Measurements from ENCODE around the gene CHST7. TPM values are rescaled to one million over a fixed set of nuclear protein-coding genes. Genes with fewer than 3 reads are reported as not detected.
"Not testable (repeated sequence)": the region's sequence is repeated elsewhere in the genome, so short reads cannot be mapped to it uniquely, and the experiment has no call there.

CHST7 gene, protein sequence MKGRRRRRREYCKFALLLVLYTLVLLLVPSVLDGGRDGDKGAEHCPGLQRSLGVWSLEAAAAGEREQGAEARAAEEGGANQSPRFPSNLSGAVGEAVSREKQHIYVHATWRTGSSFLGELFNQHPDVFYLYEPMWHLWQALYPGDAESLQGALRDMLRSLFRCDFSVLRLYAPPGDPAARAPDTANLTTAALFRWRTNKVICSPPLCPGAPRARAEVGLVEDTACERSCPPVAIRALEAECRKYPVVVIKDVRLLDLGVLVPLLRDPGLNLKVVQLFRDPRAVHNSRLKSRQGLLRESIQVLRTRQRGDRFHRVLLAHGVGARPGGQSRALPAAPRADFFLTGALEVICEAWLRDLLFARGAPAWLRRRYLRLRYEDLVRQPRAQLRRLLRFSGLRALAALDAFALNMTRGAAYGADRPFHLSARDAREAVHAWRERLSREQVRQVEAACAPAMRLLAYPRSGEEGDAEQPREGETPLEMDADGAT
- 10 to 100 TPM; 16.1 to 17.8 (median 17.0) TPM for total RNA-seq (2021; fragmentation: NEBNext Ultra II Directional; extraction: Animal tissue kit (Norgen Biotek cat#: 25700))
- long read RNA-seq, transcript CHST7-201 (2 exons, 2,289 nt) = major isoform, 14 of 15 reads
- long read RNA-seq, partial matches to known transcripts = 1 of 15 reads
- long read RNA-seq, other reads (novel, unspliced or antisense) = 0 of 15 reads

DNA sequence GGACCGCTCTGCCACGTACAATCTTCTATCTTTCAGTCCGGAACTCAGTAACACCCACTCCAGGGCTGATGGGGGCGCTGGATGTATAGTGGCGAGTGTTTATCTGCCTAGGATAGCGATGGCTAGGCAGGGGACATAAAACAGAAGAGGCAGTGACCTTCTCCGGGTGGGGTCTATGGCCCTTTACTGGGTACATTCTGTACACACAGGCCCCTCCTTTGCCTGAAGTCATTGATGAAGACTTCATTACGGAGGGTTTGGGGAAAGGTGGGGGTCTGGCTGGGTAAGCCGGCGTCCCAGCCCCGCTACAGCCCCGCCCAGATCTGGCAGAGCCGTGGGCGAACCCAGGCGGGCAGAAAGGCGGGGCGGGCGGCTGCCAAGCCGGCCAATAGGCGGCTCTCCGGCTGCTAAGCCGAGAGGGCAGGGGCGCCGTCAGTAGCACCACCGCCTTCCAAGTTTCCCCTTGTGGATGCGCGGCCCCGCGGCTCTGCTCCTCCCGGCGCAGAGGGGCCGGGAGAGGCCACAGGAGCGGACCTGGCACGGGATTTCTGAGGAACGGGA, at the start of gene CHST7:
Gene CHST7 (plus strand): TSS at position 435 of the 561 bp plus-strand sequence. CDS start 167 bp downstream, outside the sequence.
- H3K9me3 Mint-ChIP-seq = no peaks in the 10 kb centered on the region
- H3K36me3 Mint-ChIP-seq (ENCODE audit: low read depth) = peaks cover 6% of the 10 kb centered on the region; the same call in 1 of the 2 replicates
- TF ChIP-seq, protein P1, sequence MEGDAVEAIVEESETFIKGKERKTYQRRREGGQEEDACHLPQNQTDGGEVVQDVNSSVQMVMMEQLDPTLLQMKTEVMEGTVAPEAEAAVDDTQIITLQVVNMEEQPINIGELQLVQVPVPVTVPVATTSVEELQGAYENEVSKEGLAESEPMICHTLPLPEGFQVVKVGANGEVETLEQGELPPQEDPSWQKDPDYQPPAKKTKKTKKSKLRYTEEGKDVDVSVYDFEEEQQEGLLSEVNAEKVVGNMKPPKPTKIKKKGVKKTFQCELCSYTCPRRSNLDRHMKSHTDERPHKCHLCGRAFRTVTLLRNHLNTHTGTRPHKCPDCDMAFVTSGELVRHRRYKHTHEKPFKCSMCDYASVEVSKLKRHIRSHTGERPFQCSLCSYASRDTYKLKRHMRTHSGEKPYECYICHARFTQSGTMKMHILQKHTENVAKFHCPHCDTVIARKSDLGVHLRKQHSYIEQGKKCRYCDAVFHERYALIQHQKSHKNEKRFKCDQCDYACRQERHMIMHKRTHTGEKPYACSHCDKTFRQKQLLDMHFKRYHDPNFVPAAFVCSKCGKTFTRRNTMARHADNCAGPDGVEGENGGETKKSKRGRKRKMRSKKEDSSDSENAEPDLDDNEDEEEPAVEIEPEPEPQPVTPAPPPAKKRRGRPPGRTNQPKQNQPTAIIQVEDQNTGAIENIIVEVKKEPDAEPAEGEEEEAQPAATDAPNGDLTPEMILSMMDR (IDR thresholded peaks at IDR 0.05) = peak; percentile 20; the same call in 1 of the 2 replicates
- peak within 1 kb of the TSS; percentile 48 for H3K27ac Mint-ChIP-seq
- DNase-seq = peak; percentile 35
- H3K4me1 Mint-ChIP-seq (ENCODE audit: low read depth) = peaks cover 30% of the 10 kb centered on the region
- H3K27me3 Mint-ChIP-seq (ENCODE audit: insufficient read depth) = no peaks in the 10 kb centered on the region
- H3K4me3 Mint-ChIP-seq = peak within 1 kb of the TSS; percentile 82

DNA sequence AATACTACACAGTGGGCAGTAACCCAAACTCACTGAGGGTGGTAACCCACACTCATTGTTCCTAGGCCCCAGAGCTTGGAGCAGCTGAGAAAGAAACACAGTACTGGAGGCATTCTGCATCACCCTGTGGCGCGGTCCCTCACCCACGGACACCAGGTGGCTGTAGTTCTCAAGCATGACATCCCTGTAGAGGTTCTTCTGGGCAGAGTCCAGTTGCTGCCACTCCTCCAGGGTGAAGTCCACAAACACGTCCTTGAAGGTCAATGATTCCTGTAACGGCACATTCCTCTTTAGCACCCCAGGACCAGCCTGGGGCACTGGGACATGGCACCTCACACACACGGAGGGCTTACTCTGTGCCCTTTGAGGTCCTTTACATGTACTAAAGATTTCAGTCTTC, 44.9 kb upstream of the CHST7 start:
- not testable (repeated sequence) for H3K36me3 Mint-ChIP-seq (ENCODE audit: low read depth); H3K9me3 Mint-ChIP-seq; H3K4me3 Mint-ChIP-seq; DNase-seq; H3K27ac Mint-ChIP-seq; H3K27me3 Mint-ChIP-seq (ENCODE audit: insufficient read depth); H3K4me1 Mint-ChIP-seq (ENCODE audit: low read depth)

DNA sequence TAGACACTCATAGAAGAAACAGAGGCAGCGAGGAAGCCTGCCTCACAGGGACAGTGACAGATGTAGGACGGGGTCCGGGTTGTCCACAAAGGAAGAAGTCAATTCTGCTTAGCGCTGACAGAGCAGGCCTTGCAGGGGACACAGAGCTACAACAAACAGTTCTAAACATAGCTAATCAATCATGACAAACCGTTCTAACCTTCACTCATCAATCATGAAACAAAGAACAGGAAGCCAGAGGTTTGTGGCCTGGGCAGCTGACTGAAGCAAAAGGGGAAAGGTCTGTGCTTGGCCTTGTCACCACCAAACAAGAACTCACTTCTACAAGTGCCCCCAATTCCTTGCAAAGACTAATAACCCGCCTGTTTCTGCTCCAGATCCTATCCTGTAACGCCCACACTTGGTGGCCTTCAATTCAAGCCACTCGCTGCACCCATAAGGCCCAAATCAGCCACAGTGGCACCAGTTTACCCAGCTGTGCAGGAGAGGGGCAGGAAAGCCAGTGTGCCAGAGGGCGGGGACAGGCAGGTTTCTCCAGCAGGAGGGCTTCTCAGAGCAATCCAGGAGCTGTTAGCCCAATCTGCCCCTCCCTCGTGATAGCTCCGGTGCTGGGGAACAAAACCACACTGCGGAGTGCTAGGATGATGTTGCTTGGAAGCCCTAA, 43.7 kb upstream of the CHST7 start:
- not testable (repeated sequence) for H3K4me1 Mint-ChIP-seq (ENCODE audit: low read depth); H3K27ac Mint-ChIP-seq; H3K36me3 Mint-ChIP-seq (ENCODE audit: low read depth); DNase-seq; H3K4me3 Mint-ChIP-seq; H3K27me3 Mint-ChIP-seq (ENCODE audit: insufficient read depth); H3K9me3 Mint-ChIP-seq

DNA sequence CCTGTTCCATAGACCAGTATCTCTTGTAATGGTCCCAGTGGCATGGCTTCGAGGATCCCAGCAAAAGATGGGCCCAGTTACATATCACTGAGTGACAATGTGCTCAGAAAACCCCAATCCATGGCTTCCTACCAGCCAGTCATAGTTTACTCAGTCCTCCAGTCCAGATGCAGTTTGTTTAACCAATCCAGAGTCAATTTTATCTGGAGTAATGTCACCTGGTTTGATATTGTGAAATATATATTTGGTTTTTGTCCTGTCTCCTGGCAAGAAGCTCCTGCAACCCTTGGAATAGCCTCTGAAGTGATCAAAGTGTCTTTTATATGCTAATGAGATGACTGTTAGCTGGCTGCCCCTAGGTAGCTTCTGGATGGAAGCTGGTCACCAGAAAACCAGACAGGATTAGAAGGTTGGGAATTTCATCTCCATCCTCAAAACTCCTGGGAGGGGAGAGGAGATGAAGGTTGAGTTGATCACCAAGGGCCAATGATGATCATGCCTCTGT, 43.1 kb upstream of the CHST7 start:
- H3K27me3 Mint-ChIP-seq (ENCODE audit: insufficient read depth); H3K36me3 Mint-ChIP-seq (ENCODE audit: low read depth); H3K4me3 Mint-ChIP-seq; H3K27ac Mint-ChIP-seq; DNase-seq; H3K9me3 Mint-ChIP-seq; H3K4me1 Mint-ChIP-seq (ENCODE audit: low read depth): not testable (repeated sequence)

DNA sequence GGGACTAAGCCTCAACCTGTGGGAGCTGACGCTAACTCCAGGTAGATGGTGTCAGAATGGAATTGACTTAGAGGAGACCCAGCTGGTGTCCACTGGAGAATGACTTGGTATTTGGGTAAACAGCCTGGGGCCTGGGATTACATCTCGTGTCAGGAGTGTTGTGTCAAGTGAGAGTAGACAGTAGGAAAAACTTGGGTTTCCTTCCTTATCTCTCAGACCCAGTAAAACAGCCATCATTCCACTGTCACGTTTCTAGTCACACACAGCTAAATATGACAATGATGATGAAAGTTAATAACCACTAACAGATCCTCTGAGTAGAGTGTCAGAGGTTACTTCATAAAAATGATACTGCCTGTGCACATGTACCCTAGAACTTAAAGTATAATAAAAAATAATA, 42.1 kb upstream of the CHST7 start:
- H3K9me3 Mint-ChIP-seq = no peaks in the 10 kb centered on the region

DNA sequence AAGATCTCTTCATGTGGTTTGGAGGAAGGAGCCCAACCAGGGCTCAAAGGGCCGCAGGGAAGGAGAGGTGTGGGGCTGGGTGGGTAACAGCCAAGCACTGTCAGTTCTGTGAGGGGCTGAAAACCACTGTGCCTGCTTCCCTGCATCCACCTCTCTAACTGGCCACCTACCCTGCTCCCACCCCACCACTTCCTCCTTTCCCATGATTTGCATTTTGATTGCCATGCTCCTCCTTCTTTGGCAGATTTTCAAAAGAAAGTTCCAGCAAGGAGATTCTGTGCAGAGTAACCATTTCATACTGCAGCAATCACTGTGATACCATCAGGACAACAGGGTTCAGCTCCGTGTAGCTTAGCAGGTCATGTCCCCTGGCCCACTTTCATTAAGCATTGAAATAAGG, 30.1 kb upstream of the CHST7 start:
- Mint-ChIP-seq H3K36me3 (ENCODE audit: low read depth) (peaks cover 19% of the 10 kb centered on the region), H3K27ac (no peak overlapping the region), H3K27me3 (ENCODE audit: insufficient read depth) (no peaks in the 10 kb centered on the region), H3K4me3 (no peak overlapping the region), H3K9me3 (no peaks in the 10 kb centered on the region), H3K4me1 (ENCODE audit: low read depth) (peaks cover 25% of the 10 kb centered on the region)
- TF ChIP-seq, protein P1 (IDR thresholded peaks at IDR 0.05) = no peak
- no peak for DNase-seq

More for the DNA sequence above, 42.1 kb upstream of the CHST7 start:
- peaks cover 8% of the 10 kb centered on the region for H3K4me1 Mint-ChIP-seq (ENCODE audit: low read depth)
- no peak for DNase-seq
- 0 out of 2 replicates have a peak, but pooled peaks cover 4% of the 10 kb centered on the region for H3K36me3 Mint-ChIP-seq (ENCODE audit: low read depth)
- H3K4me3 Mint-ChIP-seq = no peak overlapping the region
- TF ChIP-seq, protein P1 (IDR thresholded peaks at IDR 0.05) = no peak
- no peak overlapping the region for H3K27ac Mint-ChIP-seq
- H3K27me3 Mint-ChIP-seq (ENCODE audit: insufficient read depth) = no peaks in the 10 kb centered on the region; the same call in 1 of the 2 replicates

DNA sequence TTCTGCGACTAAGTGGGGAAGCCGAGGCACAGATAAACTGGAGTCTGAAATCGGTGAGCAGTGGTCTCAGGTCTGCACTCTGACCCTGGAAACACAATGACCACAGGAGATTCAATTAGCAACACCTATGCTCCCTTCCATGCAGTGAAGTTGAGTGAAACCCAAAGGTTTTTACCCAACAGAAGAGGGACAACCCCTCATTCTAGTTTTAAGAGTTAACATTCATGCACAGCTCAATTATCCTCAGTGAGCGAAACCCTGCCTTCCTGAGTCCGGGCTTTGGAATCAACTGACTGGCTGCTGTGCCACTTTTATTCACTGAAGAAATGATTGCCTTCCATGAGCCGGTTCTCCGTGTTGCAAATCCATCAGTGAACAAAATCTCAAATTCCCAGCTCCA, 29.0 kb upstream of the CHST7 start:
- peaks cover 33% of the 10 kb centered on the region for H3K4me1 Mint-ChIP-seq (ENCODE audit: low read depth)
- H3K27ac Mint-ChIP-seq = peak overlapping the region; percentile 96
- peaks cover 21% of the 10 kb centered on the region for H3K36me3 Mint-ChIP-seq (ENCODE audit: low read depth)
- not testable (repeated sequence) for H3K9me3 Mint-ChIP-seq; DNase-seq; H3K27me3 Mint-ChIP-seq (ENCODE audit: insufficient read depth)
- peak overlapping the region; percentile 94 for H3K4me3 Mint-ChIP-seq
